RWPE2 (cell line): Measurements from ENCODE around the gene PLEKHM3.
A peak's percentile ranks its signal among the peaks of the same experiment; 100 is the strongest.

Experiments
- ATAC-seq: fragments of 200-7000 bp; cut with Tn5 transposase; 3 replicates; pipeline ENCODE4 v1.9.1; 2021; ENCODE audit warnings: low read depth
- DNase-seq: peaks from one replicate; pipeline ENCODE4 v3.0.0-alpha.2; 2020; ENCODE audit warnings: low spot score
- H3K27ac ChIP-seq: fragments of 450-650 bp; 2 replicates; pipeline ENCODE4 v1.5.1; 2017; ENCODE audit warnings: mild to moderate bottlenecking; ENCODE audit not compliant: poor library complexity, severe bottlenecking
- H3K27me3 ChIP-seq: fragments of 250-450 bp; sonication (Bioruptor Pico); 2 replicates; pipeline ENCODE4 v1.5.1; 2021; ENCODE audit warnings: mild to moderate bottlenecking, moderate library complexity; ENCODE audit not compliant: insufficient read depth, poor library complexity, severe bottlenecking
- H3K36me3 ChIP-seq: fragments of 250-450 bp; sonication (Bioruptor Pico); 2 replicates; pipeline ENCODE4 v1.5.1; 2020; ENCODE audit warnings: low read depth, mild to moderate bottlenecking, moderate library complexity
- H3K4me1 ChIP-seq: fragments of 250-450 bp; sonication (Bioruptor Pico); 2 replicates; pipeline ENCODE4 v1.5.1; 2021; ENCODE audit warnings: mild to moderate bottlenecking, moderate library complexity; ENCODE audit not compliant: insufficient read depth, poor library complexity, severe bottlenecking
- H3K4me3 ChIP-seq: fragments of 250-450 bp; sonication (Bioruptor Pico); 2 replicates; pipeline ENCODE4 v1.5.1; 2021; ENCODE audit warnings: mild to moderate bottlenecking, moderate library complexity; ENCODE audit not compliant: severe bottlenecking
- H3K9me3 ChIP-seq: fragments of 250-450 bp; sonication (Bioruptor Pico); 2 replicates; pipeline ENCODE4 v1.5.1; 2021; ENCODE audit warnings: mild to moderate bottlenecking, moderate library complexity; ENCODE audit not compliant: severe bottlenecking
- CTCF ChIP-seq: fragments of 450-650 bp; IDR thresholded peaks from one replicate; pipeline ENCODE4 v1.5.1; 2017; ENCODE audit warnings: mild to moderate bottlenecking, moderate library complexity; ENCODE audit not compliant: poor library complexity, severe bottlenecking

The PLEKHM3 gene

GRCh38 chr2:207995887-207996286 is 29.4 kb downstream of the PLEKHM3 start:
- H3K9me3 ChIP-seq, result no peaks in the 10 kb centered on the region
- H3K27me3 ChIP-seq, result no peaks in the 10 kb centered on the region
- no peaks in the 10 kb centered on the region for H3K36me3 ChIP-seq
- no peak for TF ChIP-seq CTCF
- H3K4me3 ChIP-seq, result no peak overlapping the region
- DNase-seq (no peak), ATAC-seq (no peak)
- H3K27ac ChIP-seq, result no peak overlapping the region
- H3K4me1 ChIP-seq, result peaks cover 6% of the 10 kb centered on the region

- Histone ChIP-seq H3K36me3 (no peaks in the 10 kb centered on the region), H3K27ac (no peak overlapping the region), H3K27me3 (no peaks in the 10 kb centered on the region), H3K4me3 (no peak overlapping the region), H3K4me1 (peaks cover 6% of the 10 kb centered on the region), H3K9me3 (no peaks in the 10 kb centered on the region)
- no peak for TF ChIP-seq CTCF
- DNase-seq (no peak), ATAC-seq (peak; percentile 82)
Measured at GRCh38 chr2:207993151-207993763, 32.1 kb downstream of the PLEKHM3 start.

GRCh38 chr2:207991944-207992343 is 33.4 kb downstream of the PLEKHM3 start:
- no peaks in the 10 kb centered on the region for H3K36me3 ChIP-seq
- H3K4me3 ChIP-seq, result no peak overlapping the region
- H3K27me3 ChIP-seq, result no peaks in the 10 kb centered on the region
- TF ChIP-seq CTCF, result no peak
- DNase-seq (no peak), ATAC-seq (no peak)
- H3K27ac ChIP-seq, result no peak overlapping the region
- H3K4me1 ChIP-seq, result peaks cover 6% of the 10 kb centered on the region
- H3K9me3 ChIP-seq, result no peaks in the 10 kb centered on the region

GRCh38 chr2:207990784-207991183 is 34.5 kb downstream of the PLEKHM3 start:
- H3K27ac ChIP-seq, result no peak overlapping the region
- TF ChIP-seq CTCF, result no peak
- ATAC-seq (no peak), DNase-seq (no peak)
- H3K9me3 ChIP-seq, result no peaks in the 10 kb centered on the region
- no peak overlapping the region for H3K4me3 ChIP-seq
- no peaks in the 10 kb centered on the region for H3K27me3 ChIP-seq
- peaks cover 6% of the 10 kb centered on the region for H3K4me1 ChIP-seq
- no peaks in the 10 kb centered on the region for H3K36me3 ChIP-seq

GRCh38 chr2:207988975-207989374 is 36.4 kb downstream of the PLEKHM3 start:
- H3K9me3 ChIP-seq, result no peaks in the 10 kb centered on the region
- H3K4me1 ChIP-seq, result peaks cover 6% of the 10 kb centered on the region
- H3K27me3 ChIP-seq, result no peaks in the 10 kb centered on the region
- H3K36me3 ChIP-seq, result no peaks in the 10 kb centered on the region
- ATAC-seq (no peak), DNase-seq (no peak)
- H3K27ac ChIP-seq, result no peak overlapping the region
- H3K4me3 ChIP-seq, result no peak overlapping the region
- TF ChIP-seq CTCF, result no peak
